Measurements from ENCODE around the gene EFCAB9. TPM values are rescaled to one million over a fixed set of nuclear protein-coding genes. Genes with fewer than 3 reads are reported as not detected.

The EFCAB9 gene
- total and polyA plus RNA-seq, 2 of the 13 experiments (the other 11 are each of a cell fraction or from before 2014, with no cell fraction given), result not detected

- peak; percentile 49; the same call in 1 of the 2 replicates for TF ChIP-seq ZFY (CRISPR knock-in tag; IDR thresholded peaks at IDR 0.05)
- no peak for TF ChIP-seq ZFP90 (CRISPR knock-in tag; IDR thresholded peaks at IDR 0.05; ENCODE audit: borderline replicate concordance)
- TF ChIP-seq, protein P1, sequence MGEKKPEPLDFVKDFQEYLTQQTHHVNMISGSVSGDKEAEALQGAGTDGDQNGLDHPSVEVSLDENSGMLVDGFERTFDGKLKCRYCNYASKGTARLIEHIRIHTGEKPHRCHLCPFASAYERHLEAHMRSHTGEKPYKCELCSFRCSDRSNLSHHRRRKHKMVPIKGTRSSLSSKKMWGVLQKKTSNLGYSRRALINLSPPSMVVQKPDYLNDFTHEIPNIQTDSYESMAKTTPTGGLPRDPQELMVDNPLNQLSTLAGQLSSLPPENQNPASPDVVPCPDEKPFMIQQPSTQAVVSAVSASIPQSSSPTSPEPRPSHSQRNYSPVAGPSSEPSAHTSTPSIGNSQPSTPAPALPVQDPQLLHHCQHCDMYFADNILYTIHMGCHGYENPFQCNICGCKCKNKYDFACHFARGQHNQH (CRISPR knock-in tag; IDR thresholded peaks at IDR 0.05), result 0 out of 2 replicates have a peak, but pooled peaks have one; percentile 60
- TF ChIP-seq, protein P2, sequence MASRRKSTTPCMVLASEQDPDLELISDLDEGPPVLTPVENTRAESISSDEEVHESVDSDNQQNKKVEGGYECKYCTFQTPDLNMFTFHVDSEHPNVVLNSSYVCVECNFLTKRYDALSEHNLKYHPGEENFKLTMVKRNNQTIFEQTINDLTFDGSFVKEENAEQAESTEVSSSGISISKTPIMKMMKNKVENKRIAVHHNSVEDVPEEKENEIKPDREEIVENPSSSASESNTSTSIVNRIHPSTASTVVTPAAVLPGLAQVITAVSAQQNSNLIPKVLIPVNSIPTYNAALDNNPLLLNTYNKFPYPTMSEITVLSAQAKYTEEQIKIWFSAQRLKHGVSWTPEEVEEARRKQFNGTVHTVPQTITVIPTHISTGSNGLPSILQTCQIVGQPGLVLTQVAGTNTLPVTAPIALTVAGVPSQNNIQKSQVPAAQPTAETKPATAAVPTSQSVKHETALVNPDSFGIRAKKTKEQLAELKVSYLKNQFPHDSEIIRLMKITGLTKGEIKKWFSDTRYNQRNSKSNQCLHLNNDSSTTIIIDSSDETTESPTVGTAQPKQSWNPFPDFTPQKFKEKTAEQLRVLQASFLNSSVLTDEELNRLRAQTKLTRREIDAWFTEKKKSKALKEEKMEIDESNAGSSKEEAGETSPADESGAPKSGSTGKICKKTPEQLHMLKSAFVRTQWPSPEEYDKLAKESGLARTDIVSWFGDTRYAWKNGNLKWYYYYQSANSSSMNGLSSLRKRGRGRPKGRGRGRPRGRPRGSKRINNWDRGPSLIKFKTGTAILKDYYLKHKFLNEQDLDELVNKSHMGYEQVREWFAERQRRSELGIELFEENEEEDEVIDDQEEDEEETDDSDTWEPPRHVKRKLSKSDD (CRISPR knock-in tag; IDR thresholded peaks at IDR 0.05; ENCODE audit: low read depth), result no peak
- TF ChIP-seq, protein P3, sequence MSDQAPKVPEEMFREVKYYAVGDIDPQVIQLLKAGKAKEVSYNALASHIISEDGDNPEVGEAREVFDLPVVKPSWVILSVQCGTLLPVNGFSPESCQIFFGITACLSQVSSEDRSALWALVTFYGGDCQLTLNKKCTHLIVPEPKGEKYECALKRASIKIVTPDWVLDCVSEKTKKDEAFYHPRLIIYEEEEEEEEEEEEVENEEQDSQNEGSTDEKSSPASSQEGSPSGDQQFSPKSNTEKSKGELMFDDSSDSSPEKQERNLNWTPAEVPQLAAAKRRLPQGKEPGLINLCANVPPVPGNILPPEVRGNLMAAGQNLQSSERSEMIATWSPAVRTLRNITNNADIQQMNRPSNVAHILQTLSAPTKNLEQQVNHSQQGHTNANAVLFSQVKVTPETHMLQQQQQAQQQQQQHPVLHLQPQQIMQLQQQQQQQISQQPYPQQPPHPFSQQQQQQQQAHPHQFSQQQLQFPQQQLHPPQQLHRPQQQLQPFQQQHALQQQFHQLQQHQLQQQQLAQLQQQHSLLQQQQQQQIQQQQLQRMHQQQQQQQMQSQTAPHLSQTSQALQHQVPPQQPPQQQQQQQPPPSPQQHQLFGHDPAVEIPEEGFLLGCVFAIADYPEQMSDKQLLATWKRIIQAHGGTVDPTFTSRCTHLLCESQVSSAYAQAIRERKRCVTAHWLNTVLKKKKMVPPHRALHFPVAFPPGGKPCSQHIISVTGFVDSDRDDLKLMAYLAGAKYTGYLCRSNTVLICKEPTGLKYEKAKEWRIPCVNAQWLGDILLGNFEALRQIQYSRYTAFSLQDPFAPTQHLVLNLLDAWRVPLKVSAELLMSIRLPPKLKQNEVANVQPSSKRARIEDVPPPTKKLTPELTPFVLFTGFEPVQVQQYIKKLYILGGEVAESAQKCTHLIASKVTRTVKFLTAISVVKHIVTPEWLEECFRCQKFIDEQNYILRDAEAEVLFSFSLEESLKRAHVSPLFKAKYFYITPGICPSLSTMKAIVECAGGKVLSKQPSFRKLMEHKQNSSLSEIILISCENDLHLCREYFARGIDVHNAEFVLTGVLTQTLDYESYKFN (CRISPR knock-in tag; conservative IDR thresholded peaks at IDR 0.05), result peak; percentile 80
- peak; percentile 60; the same call in 1 of the 2 replicates for TF ChIP-seq ZNF501 (CRISPR knock-in tag; IDR thresholded peaks at IDR 0.05)
- peak; percentile 96 for TF ChIP-seq SOX13 (IDR thresholded peaks at IDR 0.05)
- peak in 1 of 2 experiments; percentile 99; a peak in 2 of 4 replicates for TF ChIP-seq SOX13 (CRISPR knock-in tag; conservative IDR thresholded peaks at IDR 0.05 in 1 of 2, IDR thresholded peaks at IDR 0.05 in 1 of 2)
- peak; percentile 35; the same call in 1 of the 2 replicates for TF ChIP-seq RXRB (CRISPR knock-in tag; IDR thresholded peaks at IDR 0.05; ENCODE audit: borderline replicate concordance)
- TF ChIP-seq PHF8 (CRISPR knock-in tag; IDR thresholded peaks at IDR 0.05), result no peak
- TF ChIP-seq HNRNPLL (IDR thresholded peaks at IDR 0.05; ENCODE audit: low read depth, low read length, poor library complexity, severe bottlenecking), result no peak
- no peak for TF ChIP-seq ZBTB7B (CRISPR knock-in tag; IDR thresholded peaks at IDR 0.05)
- no peak for TF ChIP-seq ARNT (IDR thresholded peaks at IDR 0.05)
- no peak for TF ChIP-seq NFYC (CRISPR knock-in tag; IDR thresholded peaks at IDR 0.05)
- TF ChIP-seq, protein P4, sequence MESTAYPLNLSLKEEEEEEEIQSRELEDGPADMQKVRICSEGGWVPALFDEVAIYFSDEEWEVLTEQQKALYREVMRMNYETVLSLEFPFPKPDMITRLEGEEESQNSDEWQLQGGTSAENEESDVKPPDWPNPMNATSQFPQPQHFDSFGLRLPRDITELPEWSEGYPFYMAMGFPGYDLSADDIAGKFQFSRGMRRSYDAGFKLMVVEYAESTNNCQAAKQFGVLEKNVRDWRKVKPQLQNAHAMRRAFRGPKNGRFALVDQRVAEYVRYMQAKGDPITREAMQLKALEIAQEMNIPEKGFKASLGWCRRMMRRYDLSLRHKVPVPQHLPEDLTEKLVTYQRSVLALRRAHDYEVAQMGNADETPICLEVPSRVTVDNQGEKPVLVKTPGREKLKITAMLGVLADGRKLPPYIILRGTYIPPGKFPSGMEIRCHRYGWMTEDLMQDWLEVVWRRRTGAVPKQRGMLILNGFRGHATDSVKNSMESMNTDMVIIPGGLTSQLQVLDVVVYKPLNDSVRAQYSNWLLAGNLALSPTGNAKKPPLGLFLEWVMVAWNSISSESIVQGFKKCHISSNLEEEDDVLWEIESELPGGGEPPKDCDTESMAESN (CRISPR knock-in tag; conservative IDR thresholded peaks at IDR 0.05), result no peak
- peak; percentile 52; the same call in 1 of the 2 replicates for TF ChIP-seq ELF3 (CRISPR knock-in tag; IDR thresholded peaks at IDR 0.05)
- peak; percentile 57 for TF ChIP-seq ASH2L (IDR thresholded peaks at IDR 0.05; ENCODE audit: insufficient read length, low read depth, low read length)
- TF ChIP-seq HNF4G (IDR thresholded peaks at IDR 0.05; ENCODE audit: borderline replicate concordance, low read depth, low read length), result peak; percentile 83
- TF ChIP-seq HNF4G (CRISPR knock-in tag; IDR thresholded peaks at IDR 0.05; ENCODE audit: borderline replicate concordance, low read depth), result peak; percentile 95
- 0 out of 2 replicates have a peak, but pooled peaks have one; percentile 48 for TF ChIP-seq NR2F6 (IDR thresholded peaks at IDR 0.05)
- peak; percentile 73; the same call in 1 of the 2 replicates for TF ChIP-seq NR2F6 (CRISPR knock-in tag; IDR thresholded peaks at IDR 0.05)
- peak; percentile 67 for TF ChIP-seq HDAC2 (CRISPR knock-in tag; IDR thresholded peaks at IDR 0.05)
Observed at GRCh38 chr5:172156541-172156994, 37.4 kb upstream of the EFCAB9 start (continued).
